ENCODE measurements around the gene RHPN2. TPM values are rescaled to one million over a fixed set of nuclear protein-coding genes. Genes with fewer than 3 reads are reported as not detected.

The RHPN2 gene
- total and polyA plus RNA-seq, 2 donors (not counting 3 experiments of a cell fraction or from before 2014, with no cell fraction given), result 2.3 to 2.7 TPM

GRCh38 chr19:33066543-33066942 is 1.9 kb upstream of the RHPN2 start:
- Histone ChIP-seq H3K4me3 (replicated peaks in 1 of 3; ENCODE audit: insufficient read depth in 1 of 3, low read depth in 1 of 3, low read length in 3 of 3) (no peak overlapping the region), H2AFZ (ENCODE audit: low read depth, low read length) (no peak overlapping the region), H3K9me3 (replicated peaks; ENCODE audit: control insufficient read depth, insufficient read depth, low read length) (no peaks in the 10 kb centered on the region), H3K79me2 (ENCODE audit: control insufficient read depth, insufficient read depth, low read length) (no peaks in the 10 kb centered on the region), H3K4me2 (ENCODE audit: insufficient read depth, low read length) (no peak overlapping the region), H3K9me1 (replicated peaks; ENCODE audit: control insufficient read depth, extremely low read depth, insufficient read depth, low read length) (no peaks in the 10 kb centered on the region), H3K4me1 (ENCODE audit: control insufficient read depth, extremely low read depth, insufficient read depth, low read length) (no peaks in the 10 kb centered on the region), H3K36me3 (ENCODE audit: control insufficient read depth in 2 of 2, extremely low read depth in 1 of 2, insufficient read depth in 2 of 2, low read length in 2 of 2) (no peaks in the 10 kb centered on the region), H3K9ac (replicated peaks; ENCODE audit: extremely low read depth, insufficient read depth, low read length) (no peak overlapping the region), H3K27ac (ENCODE audit: insufficient read depth, low read depth, low read length) (no peak overlapping the region), H3K27me3 (ENCODE audit: control insufficient read depth in 2 of 2, insufficient read depth in 2 of 2, low read length in 2 of 2) (peaks cover 5 to 16% of the 10 kb centered on the region in 2 experiments), H4K20me1 (replicated peaks; ENCODE audit: control insufficient read depth, extremely low read depth, insufficient read depth, low read length) (no peaks in the 10 kb centered on the region)
- intact Hi-C loops (cut with micrococcal nuclease), result no loop called here
- ChIA-PET POLR2A (no interaction called here), CTCF (no interaction called here)
- FAIRE-seq (no peak), DNase-seq (ENCODE audit: low read depth, low spot score) (no peak)
- TF ChIP-seq MAX (IDR thresholded peaks at IDR 0.05; ENCODE audit: insufficient read depth, insufficient read length) (no peak), POLR2AphosphoS5 (IDR thresholded peaks at IDR 0.05; ENCODE audit: insufficient read depth, low read depth, low read length) (no peak), POLR2A (IDR thresholded peaks at IDR 0.05; ENCODE audit: low read depth, low read length) (no peak), JUN (IDR thresholded peaks at IDR 0.05; ENCODE audit: borderline replicate concordance, insufficient read depth, insufficient read length, low read depth) (no peak), CTCF (IDR thresholded peaks at IDR 0.05; ENCODE audit: extremely low read depth in 1 of 2, insufficient read depth in 1 of 2, low read depth in 1 of 2, low read length in 2 of 2) (no peak), MYC (IDR thresholded peaks at IDR 0.05; ENCODE audit: low read depth, low read length) (no peak), FOS (IDR thresholded peaks at IDR 0.05; ENCODE audit: borderline replicate concordance, insufficient read depth, low read length) (no peak), EZH2 (IDR thresholded peaks at IDR 0.05; ENCODE audit: borderline replicate concordance, low read depth, low read length, severe bottlenecking) (no peak), GATA2 (IDR thresholded peaks at IDR 0.05; ENCODE audit: insufficient read depth, insufficient read length, low read depth, low read length) (no peak)
- BruUV-seq (replicated peaks), result no TSS peak
- dilution Hi-C loops (cut with MboI; ENCODE audit: extremely low pct_ligation_motif_present, low sequenced_read_pairs), result no loop called here
